Rectal smooth muscle tissue (tissue), 1 donor: ENCODE data around the gene MEGF6.

Experiments used
- H3K27ac ChIP-seq: one replicate; pipeline ENCODE4 v1.7.0; 2013; ENCODE audit warnings: low read depth, low read length, inconsistent platforms
- H3K27me3 ChIP-seq: one replicate; pipeline ENCODE4 v1.7.0; 2013; ENCODE audit warnings: low read length; ENCODE audit not compliant: control insufficient read depth, insufficient read depth
- H3K36me3 ChIP-seq: one replicate; pipeline ENCODE4 v1.7.0; 2013; ENCODE audit warnings: low read length; ENCODE audit not compliant: control insufficient read depth, insufficient read depth
- H3K4me1 ChIP-seq: one replicate; pipeline ENCODE4 v1.7.0; 2013; ENCODE audit warnings: low read length; ENCODE audit not compliant: control insufficient read depth, insufficient read depth
- H3K4me3 ChIP-seq: one replicate; pipeline ENCODE4 v1.7.0; 2013; ENCODE audit warnings: low read length
- H3K9ac ChIP-seq: one replicate; pipeline ENCODE4 v1.7.0; 2013; ENCODE audit warnings: low read length

The MEGF6 gene

GRCh38 chr1:3620708-3621107, 9.4 kb upstream of the MEGF6 start:
- no peak overlapping the region for H3K27ac ChIP-seq
- H3K9ac ChIP-seq, result no peak overlapping the region
- H3K27me3 ChIP-seq, result no peaks in the 10 kb centered on the region
- H3K4me3 ChIP-seq, result no peak overlapping the region
- H3K4me1 ChIP-seq, result peaks cover 18% of the 10 kb centered on the region
- H3K36me3 ChIP-seq, result no peaks in the 10 kb centered on the region

GRCh38 chr1:3618881-3619671, 7.8 kb upstream of the MEGF6 start:
- peaks cover 14% of the 10 kb centered on the region for H3K4me1 ChIP-seq
- H3K27me3 ChIP-seq, result no peaks in the 10 kb centered on the region
- H3K9ac ChIP-seq, result no peak overlapping the region

GRCh38 chr1:3618531-3618880, 7.2 kb upstream of the MEGF6 start:
- H3K9ac ChIP-seq, result no peak overlapping the region
- H3K27me3 ChIP-seq, result no peaks in the 10 kb centered on the region
- no peak overlapping the region for H3K27ac ChIP-seq
- no peaks in the 10 kb centered on the region for H3K36me3 ChIP-seq
- no peak overlapping the region for H3K4me3 ChIP-seq
- H3K4me1 ChIP-seq, result peaks cover 11% of the 10 kb centered on the region

More at GRCh38 chr1:3618881-3619671, 7.8 kb upstream of the MEGF6 start:
- Histone ChIP-seq H3K36me3 (no peaks in the 10 kb centered on the region), H3K27ac (no peak overlapping the region), H3K4me3 (no peak overlapping the region)

- Histone ChIP-seq H3K27ac (no peak overlapping the region), H3K9ac (no peak overlapping the region), H3K36me3 (no peaks in the 10 kb centered on the region), H3K27me3 (no peaks in the 10 kb centered on the region), H3K4me1 (peaks cover 4% of the 10 kb centered on the region), H3K4me3 (no peak overlapping the region)
Observed at GRCh38 chr1:3617806-3618345, 6.6 kb upstream of the MEGF6 start.

GRCh38 chr1:3616861-3617260, 5.6 kb upstream of the MEGF6 start:
- Histone ChIP-seq H3K9ac (no peak overlapping the region), H3K27ac (no peak overlapping the region), H3K4me3 (no peak overlapping the region), H3K4me1 (peaks cover 2% of the 10 kb centered on the region), H3K36me3 (no peaks in the 10 kb centered on the region), H3K27me3 (peaks cover 8% of the 10 kb centered on the region)

GRCh38 chr1:3614755-3615742, 3.7 kb upstream of the MEGF6 start:
- H3K4me1 ChIP-seq, result peaks cover 4% of the 10 kb centered on the region
- H3K27me3 ChIP-seq, result peaks cover 14% of the 10 kb centered on the region
- no peak overlapping the region for H3K27ac ChIP-seq
- no peak overlapping the region for H3K4me3 ChIP-seq
- no peak overlapping the region for H3K9ac ChIP-seq
- H3K36me3 ChIP-seq, result no peaks in the 10 kb centered on the region

GRCh38 chr1:3612123-3612522, 815 bp upstream of the MEGF6 start:
- peak overlapping the region; percentile 36 for H3K4me3 ChIP-seq
- H3K27ac ChIP-seq, result no peak overlapping the region
- H3K9ac ChIP-seq, result no peak overlapping the region
- H3K4me1 ChIP-seq, result peaks cover 2% of the 10 kb centered on the region
- H3K27me3 ChIP-seq, result peaks cover 28% of the 10 kb centered on the region
- no peaks in the 10 kb centered on the region for H3K36me3 ChIP-seq

GRCh38 chr1:3610527-3611169, 660 bp downstream of the MEGF6 start:
- Histone ChIP-seq H3K27ac (no peak overlapping the region), H3K4me1 (peaks cover 2% of the 10 kb centered on the region), H3K4me3 (peak overlapping the region; percentile 48), H3K27me3 (peaks cover 30% of the 10 kb centered on the region), H3K36me3 (no peaks in the 10 kb centered on the region), H3K9ac (no peak overlapping the region)

- Histone ChIP-seq H3K4me1 (peaks cover 2% of the 10 kb centered on the region), H3K27ac (no peak overlapping the region), H3K9ac (no peak overlapping the region), H3K36me3 (no peaks in the 10 kb centered on the region), H3K27me3 (peaks cover 30% of the 10 kb centered on the region), H3K4me3 (no peak overlapping the region)
Observed at GRCh38 chr1:3609769-3610526, 1.4 kb downstream of the MEGF6 start.

- Histone ChIP-seq H3K36me3 (no peaks in the 10 kb centered on the region), H3K4me3 (no peak overlapping the region), H3K9ac (no peak overlapping the region), H3K27ac (no peak overlapping the region), H3K4me1 (peaks cover 2% of the 10 kb centered on the region), H3K27me3 (peaks cover 30% of the 10 kb centered on the region)
Observed at GRCh38 chr1:3609016-3609768, 2.1 kb downstream of the MEGF6 start.

GRCh38 chr1:3608154-3608553, 3.2 kb downstream of the MEGF6 start:
- Histone ChIP-seq H3K9ac (no peak overlapping the region), H3K27me3 (peaks cover 30% of the 10 kb centered on the region), H3K4me1 (peaks cover 2% of the 10 kb centered on the region), H3K27ac (no peak overlapping the region), H3K36me3 (no peaks in the 10 kb centered on the region), H3K4me3 (no peak overlapping the region)
